ENCODE results near the gene CASP8. TPM values are rescaled to one million over a fixed set of nuclear protein-coding genes. Genes with fewer than 3 reads are reported as not detected.

The CASP8 gene
- total RNA-seq, 1 donor from 2014 or later: 3.7 TPM

DNA sequence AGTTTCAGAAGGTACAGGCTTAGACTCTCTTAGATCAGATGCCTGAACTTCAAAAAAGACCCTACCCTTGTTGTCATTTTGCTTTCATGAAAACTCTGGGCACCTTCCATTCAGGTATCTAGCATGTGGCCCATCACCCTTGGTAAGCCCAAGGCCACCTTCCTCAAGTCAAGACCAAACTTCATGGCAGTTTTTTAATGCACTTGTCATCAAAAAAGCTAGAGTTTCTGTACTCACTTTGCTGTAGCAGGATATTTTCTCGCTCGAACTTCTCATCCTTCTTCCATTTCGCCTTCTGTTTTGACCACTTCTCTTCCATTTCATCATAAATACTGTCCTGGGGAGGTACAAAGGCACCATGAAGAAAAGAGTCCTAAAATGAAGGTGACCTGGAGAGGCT lies 48.6 kb downstream of the CASP8 start:
- Histone ChIP-seq H3K36me3 (peaks cover 49% of the 10 kb centered on the region), H3K4me3 (no peak overlapping the region), H3K27me3 (ENCODE audit: low read depth) (no peaks in the 10 kb centered on the region), H3K27ac (replicated peaks) (no peak overlapping the region), H3K4me1 (no peaks in the 10 kb centered on the region), H3K9me3 (replicated peaks) (peaks cover 9% of the 10 kb centered on the region)
- intact Hi-C loops (cut with micrococcal nuclease): no loop called here
- TF ChIP-seq, protein P1, sequence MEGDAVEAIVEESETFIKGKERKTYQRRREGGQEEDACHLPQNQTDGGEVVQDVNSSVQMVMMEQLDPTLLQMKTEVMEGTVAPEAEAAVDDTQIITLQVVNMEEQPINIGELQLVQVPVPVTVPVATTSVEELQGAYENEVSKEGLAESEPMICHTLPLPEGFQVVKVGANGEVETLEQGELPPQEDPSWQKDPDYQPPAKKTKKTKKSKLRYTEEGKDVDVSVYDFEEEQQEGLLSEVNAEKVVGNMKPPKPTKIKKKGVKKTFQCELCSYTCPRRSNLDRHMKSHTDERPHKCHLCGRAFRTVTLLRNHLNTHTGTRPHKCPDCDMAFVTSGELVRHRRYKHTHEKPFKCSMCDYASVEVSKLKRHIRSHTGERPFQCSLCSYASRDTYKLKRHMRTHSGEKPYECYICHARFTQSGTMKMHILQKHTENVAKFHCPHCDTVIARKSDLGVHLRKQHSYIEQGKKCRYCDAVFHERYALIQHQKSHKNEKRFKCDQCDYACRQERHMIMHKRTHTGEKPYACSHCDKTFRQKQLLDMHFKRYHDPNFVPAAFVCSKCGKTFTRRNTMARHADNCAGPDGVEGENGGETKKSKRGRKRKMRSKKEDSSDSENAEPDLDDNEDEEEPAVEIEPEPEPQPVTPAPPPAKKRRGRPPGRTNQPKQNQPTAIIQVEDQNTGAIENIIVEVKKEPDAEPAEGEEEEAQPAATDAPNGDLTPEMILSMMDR (IDR thresholded peaks at IDR 0.05; ENCODE audit: borderline replicate concordance): no peak
- DNase-seq: no peak

DNA sequence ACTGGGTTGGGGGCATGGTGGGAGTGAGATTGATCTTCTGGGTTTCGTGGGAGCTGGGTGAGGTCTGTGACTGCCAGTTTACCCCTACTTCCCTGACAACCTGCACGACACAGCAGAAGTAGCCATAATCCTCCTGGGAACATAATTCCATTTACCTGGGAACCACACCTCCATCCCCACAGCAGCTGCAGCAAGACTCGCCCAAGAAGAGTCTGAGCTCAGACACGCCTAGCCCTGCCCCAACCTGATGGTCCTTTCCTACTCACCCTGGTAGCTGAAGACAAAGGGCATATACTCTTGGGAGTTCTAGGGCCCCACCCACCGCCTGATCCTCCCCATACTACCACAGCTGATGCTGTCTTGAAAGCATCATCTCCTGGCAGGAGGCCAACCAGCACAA lies 53.0 kb downstream of the CASP8 start:
- Histone ChIP-seq H3K4me1 (no peaks in the 10 kb centered on the region), H3K9me3 (replicated peaks) (peaks cover 12% of the 10 kb centered on the region), H3K27ac (replicated peaks) (no peak overlapping the region), H3K4me3 (no peak overlapping the region), H3K27me3 (ENCODE audit: low read depth) (no peaks in the 10 kb centered on the region), H3K36me3 (peaks cover 20% of the 10 kb centered on the region)
- intact Hi-C loops (cut with micrococcal nuclease): no loop called here
- DNase-seq: no peak
- TF ChIP-seq, protein P1 (IDR thresholded peaks at IDR 0.05; ENCODE audit: borderline replicate concordance): no peak

DNA sequence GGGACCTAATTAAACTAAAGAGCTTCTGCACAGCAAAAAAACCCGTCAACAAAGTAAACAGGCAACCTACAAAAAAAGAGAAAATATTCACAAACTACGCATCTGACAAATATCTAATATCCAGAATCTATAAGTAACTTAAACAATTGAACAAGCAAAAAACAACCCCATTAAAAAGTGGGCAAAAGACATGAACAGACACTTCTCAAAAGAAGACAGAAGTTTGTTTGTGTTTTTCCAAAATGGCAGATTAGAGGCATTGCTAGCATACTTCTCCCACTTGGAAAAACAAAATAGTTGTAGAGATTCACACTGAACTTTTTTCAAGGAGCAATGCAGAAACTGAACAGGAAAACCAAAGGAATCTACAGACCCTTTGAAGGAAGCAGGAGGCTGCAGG lies 59.2 kb downstream of the CASP8 start:
- Histone ChIP-seq H3K27me3 (ENCODE audit: low read depth) (no peaks in the 10 kb centered on the region), H3K4me3 (no peak overlapping the region), H3K36me3 (peaks cover 33% of the 10 kb centered on the region), H3K27ac (replicated peaks) (no peak overlapping the region), H3K9me3 (replicated peaks) (peaks cover 45% of the 10 kb centered on the region), H3K4me1 (no peaks in the 10 kb centered on the region)
- intact Hi-C loops (cut with micrococcal nuclease): no loop called here
- no peak for DNase-seq
- TF ChIP-seq, protein P1 (IDR thresholded peaks at IDR 0.05; ENCODE audit: borderline replicate concordance): no peak

DNA sequence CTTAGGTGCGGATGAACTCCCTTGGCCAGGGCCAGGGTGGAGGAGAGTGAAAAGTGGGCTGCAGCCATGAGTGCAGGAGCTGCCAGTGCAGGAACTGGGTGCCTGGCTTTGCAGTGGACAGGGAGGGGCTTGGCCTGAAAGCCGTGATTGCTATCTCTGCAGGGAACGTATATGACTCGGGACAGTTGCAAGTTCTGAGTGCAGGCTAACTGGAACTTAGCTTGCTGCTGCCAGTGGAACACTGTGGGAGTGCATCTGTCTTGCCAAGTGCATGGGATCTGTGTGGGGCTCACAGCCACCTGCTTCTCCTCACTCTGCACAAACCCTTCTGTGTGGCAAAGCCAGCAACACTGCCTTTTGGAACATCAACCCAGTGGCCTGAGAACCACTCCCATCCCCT lies 59.9 kb downstream of the CASP8 start:
- Histone ChIP-seq H3K4me1 (no peaks in the 10 kb centered on the region), H3K9me3 (replicated peaks) (peaks cover 44% of the 10 kb centered on the region), H3K4me3 (no peak overlapping the region), H3K36me3 (peaks cover 33% of the 10 kb centered on the region), H3K27me3 (ENCODE audit: low read depth) (no peaks in the 10 kb centered on the region), H3K27ac (replicated peaks) (no peak overlapping the region)
- TF ChIP-seq, protein P1 (IDR thresholded peaks at IDR 0.05; ENCODE audit: borderline replicate concordance): no peak
- intact Hi-C loops (cut with micrococcal nuclease): loop anchor here (10.0 kb wide), 1 partner anchor 225 kb away; no protein-coding TSS in a partner anchor
- no peak for DNase-seq

DNA sequence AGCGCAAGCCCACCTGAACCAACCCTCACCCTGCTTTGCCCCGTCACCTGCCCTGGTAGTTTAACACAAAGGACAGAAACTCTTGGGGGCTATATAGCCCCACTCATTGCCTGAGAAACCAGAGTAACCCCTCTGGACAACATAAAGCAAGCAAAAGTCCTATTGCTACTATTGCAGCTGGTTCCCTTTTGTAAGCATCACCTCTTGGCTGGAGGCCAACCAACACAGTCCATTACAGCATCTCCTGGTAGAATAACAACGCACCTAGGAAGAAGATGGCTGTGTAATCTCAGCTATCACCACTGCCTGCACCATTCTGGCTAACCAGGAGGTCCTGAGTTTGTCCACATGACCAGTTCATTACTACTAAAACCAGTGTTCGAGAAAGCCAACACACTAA lies 60.4 kb downstream of the CASP8 start:
- peaks cover 49% of the 10 kb centered on the region for H3K9me3 ChIP-seq (replicated peaks)
- intact Hi-C loops (cut with micrococcal nuclease): loop anchor here (10.0 kb wide), 1 partner anchor 224 kb away; no protein-coding TSS in a partner anchor

More for the DNA sequence above, 60.4 kb downstream of the CASP8 start:
- Histone ChIP-seq H3K27me3 (ENCODE audit: low read depth) (no peaks in the 10 kb centered on the region), H3K36me3 (peaks cover 33% of the 10 kb centered on the region), H3K4me3 (no peak overlapping the region), H3K27ac (replicated peaks) (no peak overlapping the region), H3K4me1 (no peaks in the 10 kb centered on the region)
- TF ChIP-seq, protein P1 (IDR thresholded peaks at IDR 0.05; ENCODE audit: borderline replicate concordance): no peak
- DNase-seq: no peak

All from left ventricle myocardium inferior (tissue), 1 donor.